Gastroesophageal sphincter (tissue), 3 donors: ENCODE measurements around the gene TMEM101.

Source experiments
- EP300 ChIP-seq: sonication (generic); formaldehyde crosslinking; IDR thresholded peaks from one replicate; pipeline ENCODE4 v1.6.1; 2017; ENCODE audit warnings: antibody characterized with exemption, mild to moderate bottlenecking
- POLR2A ChIP-seq, 2 donors: fragments of 450-650 bp; IDR thresholded peaks; one replicate each; pipeline ENCODE4 v1.6.1; 2017; ENCODE audit warnings: antibody characterized with exemption in 2 of 2, mild to moderate bottlenecking in 2 of 2, moderate library complexity in 1 of 2
- POLR2AphosphoS5 ChIP-seq: sonication (generic); formaldehyde crosslinking; IDR thresholded peaks from one replicate; pipeline ENCODE4 v1.6.1; 2017; ENCODE audit warnings: antibody characterized with exemption
- TF ChIP-seq, protein P1 (sequence below), 4 experiments: fragments of 200-600 bp in 2 of 4; fragments of 450-650 bp in 2 of 4; sonication (generic) in 1 of 4; IDR thresholded peaks; one replicate each; pipeline ENCODE4 v1.5.1; 2017 to 2019; ENCODE audit warnings: antibody characterized with exemption in 4 of 4, mild to moderate bottlenecking in 2 of 4, moderate library complexity in 2 of 4

DNA sequence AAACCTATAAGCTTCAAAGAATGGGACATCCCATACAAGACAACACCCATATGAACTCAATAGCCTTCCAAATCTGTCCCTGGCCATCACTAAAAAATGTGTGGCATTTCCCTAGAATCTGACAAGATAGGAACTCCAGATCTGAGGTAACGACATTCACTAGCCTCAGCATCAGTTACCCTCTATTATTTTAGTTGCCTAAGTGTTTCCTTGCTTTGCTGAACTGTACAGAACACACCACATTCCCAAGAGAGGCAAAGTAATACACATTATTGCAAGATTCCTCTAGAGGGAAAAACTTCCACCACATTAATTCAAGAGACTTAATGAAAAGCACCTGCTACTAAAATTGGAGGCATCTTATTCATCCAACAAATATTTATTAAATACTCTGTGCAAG is 46.7 kb upstream of the TMEM101 start:
- TF ChIP-seq EP300 (no peak), POLR2AphosphoS5 (no peak), POLR2A (IDR thresholded peaks at IDR 0.05) (no peak)
- TF ChIP-seq, protein P1, sequence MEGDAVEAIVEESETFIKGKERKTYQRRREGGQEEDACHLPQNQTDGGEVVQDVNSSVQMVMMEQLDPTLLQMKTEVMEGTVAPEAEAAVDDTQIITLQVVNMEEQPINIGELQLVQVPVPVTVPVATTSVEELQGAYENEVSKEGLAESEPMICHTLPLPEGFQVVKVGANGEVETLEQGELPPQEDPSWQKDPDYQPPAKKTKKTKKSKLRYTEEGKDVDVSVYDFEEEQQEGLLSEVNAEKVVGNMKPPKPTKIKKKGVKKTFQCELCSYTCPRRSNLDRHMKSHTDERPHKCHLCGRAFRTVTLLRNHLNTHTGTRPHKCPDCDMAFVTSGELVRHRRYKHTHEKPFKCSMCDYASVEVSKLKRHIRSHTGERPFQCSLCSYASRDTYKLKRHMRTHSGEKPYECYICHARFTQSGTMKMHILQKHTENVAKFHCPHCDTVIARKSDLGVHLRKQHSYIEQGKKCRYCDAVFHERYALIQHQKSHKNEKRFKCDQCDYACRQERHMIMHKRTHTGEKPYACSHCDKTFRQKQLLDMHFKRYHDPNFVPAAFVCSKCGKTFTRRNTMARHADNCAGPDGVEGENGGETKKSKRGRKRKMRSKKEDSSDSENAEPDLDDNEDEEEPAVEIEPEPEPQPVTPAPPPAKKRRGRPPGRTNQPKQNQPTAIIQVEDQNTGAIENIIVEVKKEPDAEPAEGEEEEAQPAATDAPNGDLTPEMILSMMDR (IDR thresholded peaks at IDR 0.05), result no peak
